A549 (cell line): ENCODE results near the gene ATP5F1E.

Experiments used
- BHLHE40 ChIP-seq: IDR thresholded peaks from 2 replicates; pipeline ENCODE4 v1.6.1; 2012; ENCODE audit warnings: low read depth, low read length, inconsistent platforms
- CEBPB ChIP-seq, 2 experiments: fragments of >200 bp in 1 of 2; sonication (Bioruptor Twin) in 1 of 2; formaldehyde crosslinking in 1 of 2; IDR thresholded peaks; 2 replicates each; pipeline ENCODE4 v1.6.1; 2012 to 2016
- ESRRA ChIP-seq: fragments of 150-350 bp; IDR thresholded peaks from 2 replicates; pipeline ENCODE4 v1.6.1; 2014; ENCODE audit warnings: mild to moderate bottlenecking, low read length, borderline replicate concordance
- MYC ChIP-seq: IDR thresholded peaks from 2 replicates; pipeline ENCODE4 v1.6.1; 2012; ENCODE audit warnings: mild to moderate bottlenecking, inconsistent platforms, low read length, improper control_type of control experiment, borderline replicate concordance
- POLR2A ChIP-seq: IDR thresholded peaks from 2 replicates; pipeline ENCODE4 v1.6.1; 2012; ENCODE audit warnings: mild to moderate bottlenecking, low read length
- RFX5 ChIP-seq: fragments of 450-650 bp; IDR thresholded peaks from 2 replicates; pipeline ENCODE4 v1.7.1; 2014; ENCODE audit warnings: antibody characterized with exemption, mild to moderate bottlenecking, moderate library complexity
- SREBF2 ChIP-seq: fragments of 450-650 bp; IDR thresholded peaks from 2 replicates; pipeline ENCODE4 v1.6.1; 2014; ENCODE audit warnings: mild to moderate bottlenecking, moderate library complexity
- ZC3H11A ChIP-seq: fragments of 450-650 bp; IDR thresholded peaks from 2 replicates; pipeline ENCODE4 v1.6.1; 2014; ENCODE audit warnings: antibody characterized with exemption, mild to moderate bottlenecking
- ZNF302 ChIP-seq: fragments of 250-450 bp; sonication (Bioruptor Pico); IDR thresholded peaks from 2 replicates; pipeline ENCODE4 v1.9.0; 2021; ENCODE audit warnings: inconsistent platforms, mild to moderate bottlenecking, moderate library complexity
- TF ChIP-seq, protein P1 (sequence below): fragments of >200 bp; sonication (Bioruptor Twin); formaldehyde crosslinking; IDR thresholded peaks from 3 replicates; pipeline ENCODE4 v1.5.1; 2016
- TF ChIP-seq, protein P2 (sequence below): fragments of >200 bp; sonication (Bioruptor Twin); formaldehyde crosslinking; IDR thresholded peaks from 3 replicates; pipeline ENCODE4 v1.6.1; 2016
- TF ChIP-seq, protein P3 (sequence below): fragments of 250-450 bp; sonication (Bioruptor Pico); IDR thresholded peaks from 2 replicates; pipeline ENCODE4 v1.5.0; 2021; ENCODE audit warnings: mild to moderate bottlenecking, moderate library complexity, borderline replicate concordance

DNA sequence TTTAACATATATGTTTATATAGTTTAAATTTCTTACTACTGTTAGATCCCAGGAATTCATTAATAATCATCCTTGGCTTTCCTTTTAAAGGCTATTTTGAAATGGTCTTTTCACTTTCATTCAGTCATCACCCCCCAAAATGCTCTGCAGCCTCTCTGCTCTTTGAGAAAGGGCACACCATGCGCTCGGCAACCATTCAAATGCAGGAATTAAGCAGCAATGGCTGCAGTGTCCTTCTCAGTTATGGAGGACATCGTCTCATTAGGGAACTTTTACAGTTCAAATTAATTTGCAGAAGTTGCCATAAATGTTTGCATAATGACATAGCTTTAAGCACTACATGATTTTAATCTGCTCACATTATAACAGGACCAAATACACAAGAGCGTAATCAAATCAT lies 6.6 kb downstream of the ATP5F1E start:
- TF ChIP-seq, protein P1, sequence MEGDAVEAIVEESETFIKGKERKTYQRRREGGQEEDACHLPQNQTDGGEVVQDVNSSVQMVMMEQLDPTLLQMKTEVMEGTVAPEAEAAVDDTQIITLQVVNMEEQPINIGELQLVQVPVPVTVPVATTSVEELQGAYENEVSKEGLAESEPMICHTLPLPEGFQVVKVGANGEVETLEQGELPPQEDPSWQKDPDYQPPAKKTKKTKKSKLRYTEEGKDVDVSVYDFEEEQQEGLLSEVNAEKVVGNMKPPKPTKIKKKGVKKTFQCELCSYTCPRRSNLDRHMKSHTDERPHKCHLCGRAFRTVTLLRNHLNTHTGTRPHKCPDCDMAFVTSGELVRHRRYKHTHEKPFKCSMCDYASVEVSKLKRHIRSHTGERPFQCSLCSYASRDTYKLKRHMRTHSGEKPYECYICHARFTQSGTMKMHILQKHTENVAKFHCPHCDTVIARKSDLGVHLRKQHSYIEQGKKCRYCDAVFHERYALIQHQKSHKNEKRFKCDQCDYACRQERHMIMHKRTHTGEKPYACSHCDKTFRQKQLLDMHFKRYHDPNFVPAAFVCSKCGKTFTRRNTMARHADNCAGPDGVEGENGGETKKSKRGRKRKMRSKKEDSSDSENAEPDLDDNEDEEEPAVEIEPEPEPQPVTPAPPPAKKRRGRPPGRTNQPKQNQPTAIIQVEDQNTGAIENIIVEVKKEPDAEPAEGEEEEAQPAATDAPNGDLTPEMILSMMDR: no peak
- no peak for TF ChIP-seq SREBF2
- TF ChIP-seq ESRRA: no peak
- TF ChIP-seq ZNF302: no peak
- TF ChIP-seq CEBPB (IDR thresholded peaks at IDR 0.05): no peak
- TF ChIP-seq RFX5: no peak
- TF ChIP-seq, protein P2, sequence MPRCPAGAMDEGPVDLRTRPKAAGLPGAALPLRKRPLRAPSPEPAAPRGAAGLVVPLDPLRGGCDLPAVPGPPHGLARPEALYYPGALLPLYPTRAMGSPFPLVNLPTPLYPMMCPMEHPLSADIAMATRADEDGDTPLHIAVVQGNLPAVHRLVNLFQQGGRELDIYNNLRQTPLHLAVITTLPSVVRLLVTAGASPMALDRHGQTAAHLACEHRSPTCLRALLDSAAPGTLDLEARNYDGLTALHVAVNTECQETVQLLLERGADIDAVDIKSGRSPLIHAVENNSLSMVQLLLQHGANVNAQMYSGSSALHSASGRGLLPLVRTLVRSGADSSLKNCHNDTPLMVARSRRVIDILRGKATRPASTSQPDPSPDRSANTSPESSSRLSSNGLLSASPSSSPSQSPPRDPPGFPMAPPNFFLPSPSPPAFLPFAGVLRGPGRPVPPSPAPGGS: no peak
- TF ChIP-seq POLR2A: no peak
- no peak for TF ChIP-seq ZC3H11A
- no peak for TF ChIP-seq BHLHE40
- TF ChIP-seq, protein P3, sequence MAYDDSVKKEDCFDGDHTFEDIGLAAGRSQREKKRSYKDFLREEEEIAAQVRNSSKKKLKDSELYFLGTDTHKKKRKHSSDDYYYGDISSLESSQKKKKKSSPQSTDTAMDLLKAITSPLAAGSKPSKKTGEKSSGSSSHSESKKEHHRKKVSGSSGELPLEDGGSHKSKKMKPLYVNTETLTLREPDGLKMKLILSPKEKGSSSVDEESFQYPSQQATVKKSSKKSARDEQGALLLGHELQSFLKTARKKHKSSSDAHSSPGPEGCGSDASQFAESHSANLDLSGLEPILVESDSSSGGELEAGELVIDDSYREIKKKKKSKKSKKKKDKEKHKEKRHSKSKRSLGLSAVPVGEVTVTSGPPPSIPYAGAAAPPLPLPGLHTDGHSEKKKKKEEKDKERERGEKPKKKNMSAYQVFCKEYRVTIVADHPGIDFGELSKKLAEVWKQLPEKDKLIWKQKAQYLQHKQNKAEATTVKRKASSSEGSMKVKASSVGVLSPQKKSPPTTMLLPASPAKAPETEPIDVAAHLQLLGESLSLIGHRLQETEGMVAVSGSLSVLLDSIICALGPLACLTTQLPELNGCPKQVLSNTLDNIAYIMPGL: no peak
- TF ChIP-seq MYC: no peak
